Spinal cord (tissue), 10 donors: Measurements from ENCODE around the gene DAZAP1. TPM values are rescaled to one million over a fixed set of nuclear protein-coding genes. Genes with fewer than 3 reads are reported as not detected.
"Not testable (repeated sequence)": the region's sequence is repeated elsewhere in the genome, so short reads cannot be mapped to it uniquely, and the experiment has no call there.

ENCODE experiments used
- DNase-seq, 6 donors: peaks; one replicate each; pipeline versions ENCODE4 v3.0.0 to v3.0.0-alpha.2; 2013 to 2015; ENCODE audit warnings: low spot score in 6 of 6, low read depth in 4 of 6
- H3K27ac ChIP-seq: one replicate; pipeline ENCODE4 v1.5.1; 2013; ENCODE audit warnings: low read depth, low read length, control low read depth
- H3K27me3 ChIP-seq: one replicate; pipeline ENCODE4 v1.6.1; 2013; ENCODE audit warnings: low read length; ENCODE audit not compliant: control insufficient read depth, insufficient read depth
- H3K36me3 ChIP-seq: one replicate; pipeline ENCODE4 v1.6.1; 2013; ENCODE audit warnings: low read length; ENCODE audit not compliant: control insufficient read depth, insufficient read depth
- H3K4me1 ChIP-seq: one replicate; pipeline ENCODE4 v1.6.1; 2013; ENCODE audit warnings: low read length; ENCODE audit not compliant: control insufficient read depth, insufficient read depth
- H3K4me3 ChIP-seq: one replicate; pipeline ENCODE4 v1.5.1; 2013; ENCODE audit warnings: low read depth, low read length, control low read depth
- H3K9me3 ChIP-seq: one replicate; pipeline ENCODE4 v1.6.1; 2013; ENCODE audit warnings: low read length; ENCODE audit not compliant: control insufficient read depth, insufficient read depth
- WGBS: methylation state at CpG from one replicate; pipeline ENCODE4 v1.1.5; 2013; ENCODE audit warnings: missing lambda C conversion rate; ENCODE audit not compliant: insufficient coverage; 5-methylcytosine and 5-hydroxymethylcytosine counted together
- polyA plus RNA-seq, 2 donors: library from polyadenylated mRNA; unstranded; fragments of 120-200 nt; gene quantifications; one replicate each; pipeline ENCODE4 v1.2.1, GENCODE V29; 2013; ENCODE audit not compliant: insufficient read length in 2 of 2
- total RNA-seq, 2 donors: library from RNA; depleted of rRNA in 1 of 2; stranded (reverse); fragments of 120-200 nt in 1 of 2; fragments of >200 nt in 1 of 2; gene quantifications; one replicate each; pipeline versions ENCODE4 v1.2.3 to v1.2.4, GENCODE V29; 2013 to 2014
- donor health status: healthy.

The DAZAP1 gene
- total and polyA plus RNA-seq, 4 donors = 22.1 to 84.4 (median 56.1) TPM

- DNase-seq, H3K27ac ChIP-seq: not testable (repeated sequence)
- 82% methylated on average over 50 of the region's 57 CpGs for WGBS
Observed at GRCh38 chr19:1439525-1440417, 32.4 kb downstream of the DAZAP1 start.

GRCh38 chr19:1440418-1440801, 33.0 kb downstream of the DAZAP1 start:
- H3K4me3 ChIP-seq = no peak overlapping the region

More at GRCh38 chr19:1439525-1440417, 32.4 kb downstream of the DAZAP1 start:
- peaks cover 66% of the 10 kb centered on the region for H3K36me3 ChIP-seq
- H3K4me3 ChIP-seq = peak overlapping the region; percentile 96
- H3K9me3 ChIP-seq, H3K27me3 ChIP-seq: not testable (repeated sequence)
- peaks cover 29% of the 10 kb centered on the region for H3K4me1 ChIP-seq

GRCh38 chr19:1441022-1441426, 33.6 kb downstream of the DAZAP1 start:
- peaks cover 55% of the 10 kb centered on the region for H3K36me3 ChIP-seq
- H3K9me3 ChIP-seq = no peaks in the 10 kb centered on the region
- WGBS = 88% methylated on average over 9 of the region's 9 CpGs

More at GRCh38 chr19:1440418-1440801, 33.0 kb downstream of the DAZAP1 start:
- 86% methylated on average over 13 of the region's 15 CpGs for WGBS
- peaks cover 35% of the 10 kb centered on the region for H3K4me1 ChIP-seq
- peaks cover 61% of the 10 kb centered on the region for H3K36me3 ChIP-seq
- H3K27ac ChIP-seq = no peak overlapping the region
- no peak for DNase-seq
- H3K9me3 ChIP-seq = no peaks in the 10 kb centered on the region
- H3K27me3 ChIP-seq = no peaks in the 10 kb centered on the region

GRCh38 chr19:1441677-1442438, 34.5 kb downstream of the DAZAP1 start:
- no peak for DNase-seq
- no peak overlapping the region for H3K27ac ChIP-seq
- no peak overlapping the region for H3K4me3 ChIP-seq
- H3K4me1 ChIP-seq = peaks cover 43% of the 10 kb centered on the region
- H3K36me3 ChIP-seq = peaks cover 48% of the 10 kb centered on the region
- H3K9me3 ChIP-seq = no peaks in the 10 kb centered on the region
- H3K27me3 ChIP-seq = no peaks in the 10 kb centered on the region
- WGBS = 82% methylated on average over 17 of the region's 25 CpGs

More at GRCh38 chr19:1441022-1441426, 33.6 kb downstream of the DAZAP1 start:
- no peak overlapping the region for H3K4me3 ChIP-seq
- H3K27me3 ChIP-seq = no peaks in the 10 kb centered on the region
- H3K27ac ChIP-seq = no peak overlapping the region
- no peak for DNase-seq
- peaks cover 40% of the 10 kb centered on the region for H3K4me1 ChIP-seq

- H3K27me3 ChIP-seq = no peaks in the 10 kb centered on the region
- peak in 2 of 6 donors; percentile 89 to 92 for DNase-seq
- H3K27ac ChIP-seq = peak overlapping the region; percentile 79
- H3K9me3 ChIP-seq = no peaks in the 10 kb centered on the region
- WGBS = under 1% methylated on average over 67 of the region's 70 CpGs
- H3K4me1 ChIP-seq = peaks cover 58% of the 10 kb centered on the region
- peak overlapping the region; percentile 41 for H3K4me3 ChIP-seq
- peaks cover 38% of the 10 kb centered on the region for H3K36me3 ChIP-seq
Observed at GRCh38 chr19:1445185-1445931, 38.0 kb downstream of the DAZAP1 start.

- under 1% methylated on average over 99 of the region's 99 CpGs for WGBS
- Histone ChIP-seq H3K4me3 (peak overlapping the region; percentile 43), H3K4me1 (peaks cover 59% of the 10 kb centered on the region), H3K27me3 (no peaks in the 10 kb centered on the region), H3K27ac (peak overlapping the region; percentile 79), H3K9me3 (no peaks in the 10 kb centered on the region), H3K36me3 (peaks cover 30% of the 10 kb centered on the region)
- DNase-seq = peak in 4 of 6 donors; percentile 75 to 98 (median 88)
Observed at GRCh38 chr19:1445932-1446712, 38.7 kb downstream of the DAZAP1 start.

- Histone ChIP-seq H3K27me3 (no peaks in the 10 kb centered on the region), H3K4me1 (peaks cover 67% of the 10 kb centered on the region), H3K9me3 (no peaks in the 10 kb centered on the region), H3K36me3 (peaks cover 25% of the 10 kb centered on the region), H3K4me3 (peak overlapping the region; percentile 43), H3K27ac (peak overlapping the region; percentile 71)
- peak in 2 of 6 donors; percentile 50 to 56 for DNase-seq
- 2% methylated on average over 63 of the region's 63 CpGs for WGBS
Observed at GRCh38 chr19:1446713-1447481, 39.5 kb downstream of the DAZAP1 start.

- peaks cover 73% of the 10 kb centered on the region for H3K4me1 ChIP-seq
- no peaks in the 10 kb centered on the region for H3K27me3 ChIP-seq
- WGBS = 35% methylated on average over 4 of the region's 4 CpGs
- H3K4me3 ChIP-seq = peak overlapping the region; percentile 43
- H3K27ac ChIP-seq = peak overlapping the region; percentile 71
- no peaks in the 10 kb centered on the region for H3K9me3 ChIP-seq
- peaks cover 26% of the 10 kb centered on the region for H3K36me3 ChIP-seq
- DNase-seq = no peak
Observed at GRCh38 chr19:1447504-1447903, 40.1 kb downstream of the DAZAP1 start.
